ENCODE measurements around the gene CENPO. TPM values are rescaled to one million over a fixed set of nuclear protein-coding genes. Genes with fewer than 3 reads are reported as not detected.
A peak's percentile ranks its signal among the peaks of the same experiment; 100 is the strongest.
"Not testable (repeated sequence)": the region's sequence is repeated elsewhere in the genome, so short reads cannot be mapped to it uniquely, and the experiment has no call there.

The CENPO gene
- total and polyA plus RNA-seq, 7 experiments from 2014 or later = 1.8 to 36.6 (median 5.8) TPM

DNA sequence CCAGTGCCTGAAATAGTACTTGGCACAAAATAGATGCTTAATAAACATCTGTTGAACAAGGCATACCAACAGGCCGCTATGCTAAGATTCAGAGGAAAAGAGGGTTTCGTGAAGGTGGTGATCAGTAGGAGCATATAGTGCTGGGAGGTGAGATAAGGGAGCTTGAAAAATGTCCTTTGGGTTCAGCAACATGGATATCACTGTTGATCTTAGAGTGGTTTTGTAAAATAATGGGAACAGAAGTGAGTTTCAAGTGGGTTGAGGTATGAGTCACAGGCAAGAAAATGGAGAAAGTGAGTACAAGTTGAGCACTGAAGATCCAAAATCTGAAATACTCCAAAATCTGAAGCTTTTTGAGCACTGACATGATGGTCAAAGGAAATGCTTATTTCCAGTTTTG lies 4.4 kb downstream of the CENPO start:
- H3K36me3 Mint-ChIP-seq = peaks cover 0 to 45% (median 28%) of the 10 kb centered on the region in 5 donors
- no peaks in the 10 kb centered on the region for H3K27me3 Mint-ChIP-seq
- H3K4me1 ChIP-seq (ENCODE audit: control insufficient read depth in 2 of 2, insufficient read depth in 2 of 2, low read length in 2 of 2) = peaks cover 6 to 7% of the 10 kb centered on the region in 2 donors
- H3K4me3 Mint-ChIP-seq = no peak overlapping the region
- no peaks in the 10 kb centered on the region for H3K9me3 ChIP-seq (ENCODE audit: control insufficient read depth in 2 of 3, low read length in 3 of 3)
- no peak overlapping the region for H3K27ac Mint-ChIP-seq
- no peak overlapping the region for H3K4me3 ChIP-seq (ENCODE audit: low read length)
- peaks cover 0 to 3% (median 0%) of the 10 kb centered on the region in 11 donors for H3K9me3 Mint-ChIP-seq
- no peaks in the 10 kb centered on the region for H3K27me3 ChIP-seq (ENCODE audit: control insufficient read depth in 2 of 2, insufficient read depth in 2 of 2, low read length in 2 of 2)
- ChIA-PET CTCF (no interaction called here), POLR2A (no interaction called here)
- peaks cover 0 to 5% (median 0%) of the 10 kb centered on the region in 3 experiments for H3K36me3 ChIP-seq (ENCODE audit: control insufficient read depth in 2 of 3, insufficient read depth in 3 of 3, low read length in 3 of 3)
- H3K27ac ChIP-seq (ENCODE audit: low read depth, low read length) = no peak overlapping the region
- DNase-seq (no peak), ATAC-seq (no peak)
- H3K4me1 Mint-ChIP-seq = peaks cover under 1 to 56% (median 15%) of the 10 kb centered on the region in 7 donors
- intact Hi-C loops (cut with micrococcal nuclease) = loop anchor here in 1 of 2 donors (10.0 kb wide), 1 partner anchor 127 kb away; the partner anchor contains the start of gene ADCY3

DNA sequence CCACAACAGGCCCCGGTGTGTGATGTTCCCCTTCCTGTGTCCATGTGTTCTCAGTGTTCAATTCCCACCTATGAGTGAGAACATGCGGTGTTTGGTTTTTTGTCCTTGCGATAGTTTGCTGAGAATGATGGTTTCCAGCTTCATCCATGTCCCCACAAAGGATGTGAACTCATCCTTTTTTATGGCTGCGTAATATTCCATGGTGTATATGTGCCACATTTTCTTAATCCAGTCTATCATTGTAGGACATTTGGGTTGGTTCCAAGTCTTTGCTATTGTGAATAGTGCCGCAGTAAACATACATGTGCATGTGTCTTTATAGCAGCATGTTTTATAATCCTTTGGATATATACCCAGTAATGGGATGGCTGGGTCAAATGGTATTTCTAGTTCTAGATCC lies 7.3 kb downstream of the CENPO start:
- POLR2A ChIA-PET; H3K4me3 ChIP-seq (ENCODE audit: low read length); H3K27ac Mint-ChIP-seq; ATAC-seq; H3K27me3 Mint-ChIP-seq; DNase-seq; H3K9me3 Mint-ChIP-seq; intact Hi-C loops (cut with micrococcal nuclease); CTCF ChIA-PET; H3K9me3 ChIP-seq (ENCODE audit: control insufficient read depth in 2 of 3, low read length in 3 of 3); H3K36me3 ChIP-seq (ENCODE audit: control insufficient read depth in 2 of 3, insufficient read depth in 3 of 3, low read length in 3 of 3); H3K4me1 ChIP-seq (ENCODE audit: control insufficient read depth in 2 of 2, insufficient read depth in 2 of 2, low read length in 2 of 2); H3K27me3 ChIP-seq (ENCODE audit: control insufficient read depth in 2 of 2, insufficient read depth in 2 of 2, low read length in 2 of 2); H3K4me3 Mint-ChIP-seq; H3K27ac ChIP-seq (ENCODE audit: low read depth, low read length): not testable (repeated sequence)
- Mint-ChIP-seq H3K36me3 (peaks cover 0 to 58% (median 40%) of the 10 kb centered on the region in 5 donors), H3K4me1 (peaks cover 0 to 46% (median 0%) of the 10 kb centered on the region in 7 donors)

DNA sequence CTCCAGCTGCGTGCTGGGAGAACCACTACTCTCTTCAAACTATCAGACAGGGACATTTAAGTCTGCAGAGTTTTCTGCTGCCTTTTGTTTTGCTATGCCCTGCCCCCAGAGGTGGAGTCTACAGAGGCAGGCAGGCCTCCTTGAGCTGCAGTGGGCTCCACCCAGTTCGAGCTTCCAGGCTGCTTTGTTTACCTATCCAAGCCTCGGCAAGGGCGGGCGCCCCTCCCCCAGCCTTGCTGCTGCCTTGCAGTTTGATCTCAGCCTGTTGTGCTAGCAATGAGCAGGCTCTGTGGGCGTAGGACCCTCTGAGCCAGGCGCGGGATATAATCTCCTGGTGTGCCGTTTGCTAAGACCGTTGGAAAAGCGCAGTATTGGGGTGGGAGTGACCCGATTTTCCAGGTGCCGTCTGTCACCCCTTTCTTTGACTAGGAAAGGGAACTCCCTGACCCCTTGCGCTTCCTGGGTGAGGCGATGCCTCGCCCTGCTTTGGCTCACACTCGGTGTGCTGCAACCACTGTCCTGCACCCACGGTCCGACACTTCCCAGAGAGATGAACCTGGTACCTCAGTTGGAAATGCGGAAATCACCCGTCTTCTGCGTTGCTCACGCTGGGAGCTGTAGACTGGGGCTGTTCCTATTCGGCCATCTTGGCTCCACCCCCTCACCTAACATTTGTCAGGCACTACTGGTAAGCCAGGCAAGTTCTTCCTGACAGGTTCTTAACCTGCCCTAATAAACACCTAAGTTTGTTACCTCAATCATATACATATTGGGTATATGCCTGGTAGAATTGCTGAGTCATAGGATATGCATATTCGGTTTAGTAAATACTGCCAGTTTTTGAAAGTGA lies 12.8 kb downstream of the CENPO start:
- H3K36me3 ChIP-seq (ENCODE audit: control insufficient read depth in 2 of 3, insufficient read depth in 3 of 3, low read length in 3 of 3); CTCF ChIA-PET: not testable (repeated sequence)

DNA sequence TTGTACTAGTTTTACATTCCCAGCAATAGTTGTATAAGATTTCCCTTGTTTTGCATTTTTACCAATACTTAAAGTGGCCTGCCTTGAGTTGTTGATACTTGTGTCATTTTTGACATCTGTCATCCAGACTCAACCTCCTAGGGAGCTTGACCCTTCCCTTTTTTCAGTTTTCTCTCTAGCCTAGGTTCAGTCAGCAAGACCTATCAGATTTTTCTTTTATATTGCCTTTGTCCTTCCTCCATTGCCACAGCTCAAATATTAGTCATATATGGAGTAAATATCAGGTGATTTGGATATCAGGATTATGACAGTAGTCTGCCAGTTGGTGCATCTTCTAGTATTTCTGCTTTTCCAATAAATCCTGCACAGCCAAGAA lies 13.4 kb downstream of the CENPO start:
- Histone ChIP-seq H3K27ac (ENCODE audit: low read depth, low read length) (no peak overlapping the region), H3K9me3 (ENCODE audit: control insufficient read depth in 2 of 3, low read length in 3 of 3) (no peaks in the 10 kb centered on the region), H3K4me3 (ENCODE audit: low read length) (no peak overlapping the region), H3K36me3 (ENCODE audit: control insufficient read depth in 2 of 3, insufficient read depth in 3 of 3, low read length in 3 of 3) (no peaks in the 10 kb centered on the region), H3K4me1 (ENCODE audit: control insufficient read depth in 2 of 2, insufficient read depth in 2 of 2, low read length in 2 of 2) (no peaks in the 10 kb centered on the region), H3K27me3 (ENCODE audit: control insufficient read depth in 2 of 2, insufficient read depth in 2 of 2, low read length in 2 of 2) (no peaks in the 10 kb centered on the region)
- Mint-ChIP-seq H3K4me3 (no peak overlapping the region), H3K4me1 (peaks cover 5 to 42% (median 10%) of the 10 kb centered on the region in 7 donors), H3K9me3 (peaks cover 0 to 9% (median 3%) of the 10 kb centered on the region in 11 donors), H3K27me3 (no peaks in the 10 kb centered on the region), H3K36me3 (peaks cover 0 to 40% (median 30%) of the 10 kb centered on the region in 5 donors), H3K27ac (peak overlapping the region in 1 of 9 donors; percentile 30)
- ChIA-PET CTCF (no interaction called here), POLR2A (no interaction called here)
- intact Hi-C loops (cut with micrococcal nuclease) = no loop called here
- ATAC-seq (no peak), DNase-seq (no peak)

More for the DNA sequence above, 12.8 kb downstream of the CENPO start:
- DNase-seq; ATAC-seq; intact Hi-C loops (cut with micrococcal nuclease); H3K27me3 Mint-ChIP-seq; H3K27ac ChIP-seq (ENCODE audit: low read depth, low read length); H3K27ac Mint-ChIP-seq; H3K9me3 Mint-ChIP-seq; H3K4me3 ChIP-seq (ENCODE audit: low read length); H3K27me3 ChIP-seq (ENCODE audit: control insufficient read depth in 2 of 2, insufficient read depth in 2 of 2, low read length in 2 of 2); H3K9me3 ChIP-seq (ENCODE audit: control insufficient read depth in 2 of 3, low read length in 3 of 3); H3K4me3 Mint-ChIP-seq; POLR2A ChIA-PET; H3K4me1 ChIP-seq (ENCODE audit: control insufficient read depth in 2 of 2, insufficient read depth in 2 of 2, low read length in 2 of 2): not testable (repeated sequence)
- peaks cover 0 to 42% (median 33%) of the 10 kb centered on the region in 5 donors for H3K36me3 Mint-ChIP-seq
- H3K4me1 Mint-ChIP-seq = peaks cover 5 to 42% (median 10%) of the 10 kb centered on the region in 7 donors

DNA sequence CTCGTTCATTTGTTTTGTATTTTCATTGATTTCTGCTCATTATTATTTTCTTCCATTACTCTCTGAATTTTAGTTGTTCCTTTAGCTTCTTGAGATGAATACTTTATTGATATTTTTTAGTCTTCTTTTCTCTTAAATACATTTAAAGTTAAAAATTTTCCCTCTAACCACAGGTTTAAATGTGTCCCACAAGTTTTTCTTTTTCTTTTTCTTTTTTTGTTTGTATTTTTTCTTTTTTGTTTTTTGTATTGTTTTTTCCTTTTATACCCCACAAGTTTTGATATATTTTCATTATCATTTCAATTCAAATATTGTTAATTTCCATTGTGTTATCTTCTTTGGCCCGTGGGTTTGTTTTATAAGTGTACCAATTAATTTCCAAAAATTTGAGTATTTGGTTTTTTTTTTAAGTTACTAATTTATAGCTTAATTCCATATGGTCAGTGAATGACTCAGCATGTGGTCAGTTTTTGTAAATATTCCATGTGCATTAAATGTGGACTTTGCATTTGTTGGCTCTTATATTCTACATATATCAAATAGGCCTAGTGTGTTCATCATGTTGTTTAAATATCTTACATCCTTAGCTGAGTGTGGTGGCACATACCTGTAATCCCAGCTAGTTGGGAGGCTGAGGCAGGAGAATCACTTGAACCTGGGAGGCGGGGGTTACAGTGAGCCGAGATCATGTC lies 16.2 kb downstream of the CENPO start:
- Histone ChIP-seq H3K4me3 (ENCODE audit: low read length) (no peak overlapping the region), H3K36me3 (ENCODE audit: control insufficient read depth in 2 of 3, insufficient read depth in 3 of 3, low read length in 3 of 3) (no peaks in the 10 kb centered on the region), H3K9me3 (ENCODE audit: control insufficient read depth in 2 of 3, low read length in 3 of 3) (no peaks in the 10 kb centered on the region), H3K27ac (ENCODE audit: low read depth, low read length) (no peak overlapping the region), H3K4me1 (ENCODE audit: control insufficient read depth in 2 of 2, insufficient read depth in 2 of 2, low read length in 2 of 2) (no peaks in the 10 kb centered on the region), H3K27me3 (ENCODE audit: control insufficient read depth in 2 of 2, insufficient read depth in 2 of 2, low read length in 2 of 2) (no peaks in the 10 kb centered on the region)
- peaks cover 0 to 9% (median 3%) of the 10 kb centered on the region in 11 donors for H3K9me3 Mint-ChIP-seq
- H3K27me3 Mint-ChIP-seq = no peaks in the 10 kb centered on the region
- intact Hi-C loops (cut with micrococcal nuclease) = no loop called here
- peak overlapping the region in 2 of 10 donors; percentile 9 to 34 for H3K4me3 Mint-ChIP-seq
- peaks cover 5 to 35% (median 10%) of the 10 kb centered on the region in 7 donors for H3K4me1 Mint-ChIP-seq
- POLR2A ChIA-PET = no interaction called here
- H3K36me3 Mint-ChIP-seq = peaks cover 3 to 31% (median 29%) of the 10 kb centered on the region in 5 donors
- ATAC-seq (no peak), DNase-seq (no peak)
- H3K27ac Mint-ChIP-seq = peak overlapping the region in 1 of 9 donors; percentile 22
- CTCF ChIA-PET = interaction anchor here (1.1 kb wide), 1 partner anchor 10 kb away, joined by 4 read pairs; no protein-coding TSS in a partner anchor

DNA sequence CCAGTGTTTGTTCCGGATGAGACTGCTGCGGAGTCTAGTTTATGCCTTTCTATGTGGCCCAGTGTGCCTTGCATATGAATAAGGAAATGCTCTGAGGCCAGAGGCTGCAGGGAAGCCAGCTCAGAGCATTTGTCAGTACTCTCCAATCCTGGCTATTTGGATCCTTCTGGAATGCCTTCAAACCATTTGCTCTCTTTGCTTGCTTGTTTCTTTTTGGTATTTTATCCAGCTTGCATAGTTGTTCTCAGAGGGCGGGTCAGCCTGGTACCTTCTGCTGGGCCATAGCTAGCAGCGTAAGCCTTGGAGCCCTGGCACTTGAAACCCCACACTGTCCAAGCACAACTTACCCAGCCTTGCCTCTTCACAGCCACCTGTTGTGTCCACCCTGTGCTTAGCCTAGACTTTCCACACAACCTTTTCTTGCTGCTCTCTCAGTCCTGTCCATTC lies 20.5 kb downstream of the CENPO start:
- Mint-ChIP-seq H3K4me1 (peaks cover 4 to 19% (median 7%) of the 10 kb centered on the region in 7 donors), H3K9me3 (no peaks in the 10 kb centered on the region), H3K36me3 (peaks cover 9 to 28% (median 21%) of the 10 kb centered on the region in 5 donors), H3K27me3 (no peaks in the 10 kb centered on the region), H3K27ac (no peak overlapping the region), H3K4me3 (no peak overlapping the region)
- Histone ChIP-seq H3K36me3 (ENCODE audit: control insufficient read depth in 2 of 3, insufficient read depth in 3 of 3, low read length in 3 of 3) (peaks cover 0 to 7% (median 4%) of the 10 kb centered on the region in 3 experiments), H3K4me3 (ENCODE audit: low read length) (no peak overlapping the region), H3K27me3 (ENCODE audit: control insufficient read depth in 2 of 2, insufficient read depth in 2 of 2, low read length in 2 of 2) (no peaks in the 10 kb centered on the region), H3K4me1 (ENCODE audit: control insufficient read depth in 2 of 2, insufficient read depth in 2 of 2, low read length in 2 of 2) (no peaks in the 10 kb centered on the region), H3K27ac (ENCODE audit: low read depth, low read length) (no peak overlapping the region), H3K9me3 (ENCODE audit: control insufficient read depth in 2 of 3, low read length in 3 of 3) (no peaks in the 10 kb centered on the region)
- ChIA-PET CTCF (no interaction called here), POLR2A (no interaction called here)
- DNase-seq (no peak), ATAC-seq (no peak)
- intact Hi-C loops (cut with micrococcal nuclease) = no loop called here
